GM10266 (cell line): ENCODE results near the gene CMTM8.
"Not testable (repeated sequence)": the region's sequence is repeated elsewhere in the genome, so short reads cannot be mapped to it uniquely, and the experiment has no call there.

Experiments used
- DNase-seq: peaks from one replicate; pipeline ENCODE4 v3.0.0; 2012; ENCODE audit errors: extremely low spot score
- CTCF ChIP-seq: IDR thresholded peaks from 2 replicates; pipeline ENCODE4 v1.5.1; 2012; ENCODE audit warnings: mild to moderate bottlenecking, low read depth; ENCODE audit not compliant: control insufficient read depth, insufficient read depth; ENCODE audit errors: missing control alignments

The CMTM8 gene

GRCh38 chr3:32379831-32380500 is 141.5 kb downstream of the CMTM8 start:
- no peak for DNase-seq
- TF ChIP-seq CTCF: no peak

GRCh38 chr3:32381922-32382321 is 143.4 kb downstream of the CMTM8 start:
- DNase-seq: no peak

GRCh38 chr3:32383136-32383711 is 144.7 kb downstream of the CMTM8 start:
- no peak for TF ChIP-seq CTCF
- DNase-seq: no peak

More at GRCh38 chr3:32381922-32382321, 143.4 kb downstream of the CMTM8 start:
- no peak for TF ChIP-seq CTCF

- no peak for TF ChIP-seq CTCF
- DNase-seq: no peak
Measured at GRCh38 chr3:32384938-32385337, 146.5 kb downstream of the CMTM8 start.

GRCh38 chr3:32387512-32387911 is 149.0 kb downstream of the CMTM8 start:
- TF ChIP-seq CTCF: no peak
- no peak for DNase-seq

GRCh38 chr3:32389577-32389976 is 151.1 kb downstream of the CMTM8 start:
- not testable (repeated sequence) for DNase-seq

GRCh38 chr3:32391643-32392535 is 153.4 kb downstream of the CMTM8 start, which contains the start of gene CMTM7:
CMTM7 (plus strand) TSS chr3:32391853; CDS start chr3:32391907, 54 bp downstream.
- TF ChIP-seq CTCF: no peak
- peak; percentile 62 for DNase-seq
